SK-N-SH treated with all-trans-retinoic acid at 6 μM for 48 hours (cell line): ENCODE measurements around the gene MRPL38.

ENCODE experiments used
- ESRRG ChIP-seq: fragments of 250-450 bp; sonication (Bioruptor Pico); IDR thresholded peaks from 2 replicates; pipeline ENCODE4 v1.6.1; 2021; ENCODE audit warnings: mild to moderate bottlenecking
- RARB ChIP-seq: fragments of 250-450 bp; sonication (Bioruptor Pico); IDR thresholded peaks from 2 replicates; pipeline ENCODE4 v1.8.0; 2021; ENCODE audit warnings: mild to moderate bottlenecking, moderate library complexity
- TOX ChIP-seq: fragments of 250-450 bp; sonication (Bioruptor Pico); IDR thresholded peaks from 2 replicates; pipeline ENCODE4 v1.8.0; 2021; ENCODE audit warnings: mild to moderate bottlenecking, moderate library complexity, borderline replicate concordance
- ZNF565 ChIP-seq: fragments of 450-650 bp; formaldehyde crosslinking; conservative IDR thresholded peaks from 2 replicates; pipeline ENCODE4 v1.5.0; 2020; ENCODE audit warnings: low read depth, mild to moderate bottlenecking, moderate library complexity
- ZNF8 ChIP-seq: fragments of 450-650 bp; formaldehyde crosslinking; IDR thresholded peaks from 2 replicates; pipeline ENCODE4 v1.5.0; 2020; ENCODE audit warnings: mild to moderate bottlenecking, moderate library complexity

DNA sequence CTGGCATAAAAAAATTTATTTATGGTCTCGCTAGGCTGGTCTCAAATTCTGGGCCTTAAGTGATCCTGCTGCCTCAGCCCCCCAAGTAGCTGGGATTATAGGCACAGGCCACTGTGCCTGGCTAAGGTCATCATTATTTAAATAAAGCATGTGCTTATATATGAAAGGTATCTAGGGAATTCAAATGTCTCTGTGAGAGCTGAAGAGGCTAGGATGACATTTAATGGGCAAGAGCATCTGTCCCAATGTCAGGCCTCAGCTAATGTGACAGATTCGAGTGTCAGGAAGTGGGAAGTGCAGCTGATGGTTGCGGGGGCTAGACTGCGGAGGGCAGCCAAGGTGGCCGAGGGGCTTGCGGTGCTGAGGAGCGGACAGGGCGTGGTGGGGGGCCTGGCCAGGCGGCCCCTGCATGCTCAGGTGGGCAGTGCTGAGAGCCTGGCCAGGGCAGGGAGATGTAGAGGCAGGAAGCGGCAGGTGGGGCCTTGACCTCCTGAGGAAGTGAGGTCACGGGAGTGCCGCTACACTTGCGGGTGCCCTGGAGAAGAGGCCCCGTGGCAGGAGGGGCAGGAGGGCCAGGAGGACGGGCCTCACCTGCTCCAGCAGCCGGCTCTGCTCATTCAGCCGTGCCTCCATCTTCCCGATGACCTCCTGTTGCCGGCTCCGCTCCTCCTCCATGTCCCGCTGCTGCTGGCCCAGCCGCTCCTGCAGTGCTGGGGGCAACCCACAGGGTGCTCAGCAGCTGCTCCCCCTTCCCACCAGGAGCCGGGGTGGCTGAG is 12.6 kb upstream of the MRPL38 start:
- TF ChIP-seq RARB (CRISPR knock-in tag) = no peak
- TF ChIP-seq TOX (CRISPR knock-in tag) = no peak
- no peak for TF ChIP-seq ZNF8 (CRISPR knock-in tag)
- TF ChIP-seq ZNF565 (CRISPR knock-in tag) = no peak
- TF ChIP-seq ESRRG (CRISPR knock-in tag) = no peak
